D721Med (cell line): ENCODE data around the gene MGAT5.
A peak's percentile ranks its signal among the peaks of the same experiment; 100 is the strongest.

Experiments
- DNase-seq: peaks from one replicate; pipeline ENCODE4 v3.0.0; 2011; ENCODE audit warnings: low spot score; ENCODE audit not compliant: insufficient read length
- FAIRE-seq: peaks from 2 replicates; lab custom pipeline; 2011; peaks lifted over from hg19 to GRCh38; lab: Jason Lieb, UNC
- TF ChIP-seq, protein P1 (sequence below): IDR thresholded peaks from 2 replicates; pipeline ENCODE4 v1.5.1; 2012; ENCODE audit warnings: mild to moderate bottlenecking, control low read depth; ENCODE audit not compliant: insufficient read depth; ENCODE audit errors: missing control alignments

MGAT5 gene

DNA sequence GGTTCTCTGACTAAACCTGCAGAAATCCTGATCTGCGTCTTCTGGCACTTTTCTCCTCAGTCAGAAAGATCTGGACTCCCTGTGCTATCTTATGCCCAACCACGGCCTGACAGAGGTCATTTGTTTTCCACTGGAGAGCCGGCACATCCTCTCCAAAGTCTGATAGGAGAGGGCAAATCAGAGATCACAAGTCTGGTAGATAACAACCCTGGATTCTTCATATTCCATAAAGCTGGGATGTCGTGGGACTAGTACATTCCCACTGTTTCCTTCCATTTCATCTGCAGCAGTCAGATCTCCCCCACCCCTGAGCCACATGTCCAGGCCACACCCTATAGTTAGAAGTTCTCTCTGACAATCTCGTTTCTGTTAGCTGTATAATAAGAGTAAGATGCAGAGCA, 157.0 kb downstream of the MGAT5 start:
- TF ChIP-seq, protein P1, sequence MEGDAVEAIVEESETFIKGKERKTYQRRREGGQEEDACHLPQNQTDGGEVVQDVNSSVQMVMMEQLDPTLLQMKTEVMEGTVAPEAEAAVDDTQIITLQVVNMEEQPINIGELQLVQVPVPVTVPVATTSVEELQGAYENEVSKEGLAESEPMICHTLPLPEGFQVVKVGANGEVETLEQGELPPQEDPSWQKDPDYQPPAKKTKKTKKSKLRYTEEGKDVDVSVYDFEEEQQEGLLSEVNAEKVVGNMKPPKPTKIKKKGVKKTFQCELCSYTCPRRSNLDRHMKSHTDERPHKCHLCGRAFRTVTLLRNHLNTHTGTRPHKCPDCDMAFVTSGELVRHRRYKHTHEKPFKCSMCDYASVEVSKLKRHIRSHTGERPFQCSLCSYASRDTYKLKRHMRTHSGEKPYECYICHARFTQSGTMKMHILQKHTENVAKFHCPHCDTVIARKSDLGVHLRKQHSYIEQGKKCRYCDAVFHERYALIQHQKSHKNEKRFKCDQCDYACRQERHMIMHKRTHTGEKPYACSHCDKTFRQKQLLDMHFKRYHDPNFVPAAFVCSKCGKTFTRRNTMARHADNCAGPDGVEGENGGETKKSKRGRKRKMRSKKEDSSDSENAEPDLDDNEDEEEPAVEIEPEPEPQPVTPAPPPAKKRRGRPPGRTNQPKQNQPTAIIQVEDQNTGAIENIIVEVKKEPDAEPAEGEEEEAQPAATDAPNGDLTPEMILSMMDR = no peak
- no peak for DNase-seq
- FAIRE-seq = no peak

DNA sequence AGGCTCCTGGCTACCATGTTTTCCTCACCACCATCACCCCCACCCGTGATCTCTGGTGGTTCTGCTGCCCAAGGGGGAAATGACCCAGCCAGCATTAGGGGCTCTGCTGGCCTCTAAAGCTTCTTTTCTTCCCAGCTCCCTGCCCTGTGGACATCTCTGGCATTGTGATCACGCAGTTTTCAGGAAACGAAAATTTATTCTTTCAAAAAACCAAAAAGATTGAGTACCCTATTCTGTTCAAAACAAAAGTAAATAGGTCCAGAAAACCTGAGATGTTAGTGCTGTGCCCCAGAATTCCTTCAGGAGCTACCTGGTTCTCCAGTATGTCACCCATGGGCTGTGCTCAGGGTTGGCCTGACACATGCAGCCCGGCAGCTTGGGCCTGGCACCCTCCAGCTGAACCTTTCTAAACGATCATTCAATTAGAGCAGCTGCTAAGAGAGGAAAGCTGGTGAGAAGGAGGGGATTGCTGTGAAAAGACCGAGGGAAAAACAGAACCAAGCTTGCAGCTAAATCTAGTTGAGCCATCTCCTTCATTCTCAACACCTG, 157.5 kb downstream of the MGAT5 start:
- FAIRE-seq (no peak), DNase-seq (no peak)
- TF ChIP-seq, protein P1 = no peak

DNA sequence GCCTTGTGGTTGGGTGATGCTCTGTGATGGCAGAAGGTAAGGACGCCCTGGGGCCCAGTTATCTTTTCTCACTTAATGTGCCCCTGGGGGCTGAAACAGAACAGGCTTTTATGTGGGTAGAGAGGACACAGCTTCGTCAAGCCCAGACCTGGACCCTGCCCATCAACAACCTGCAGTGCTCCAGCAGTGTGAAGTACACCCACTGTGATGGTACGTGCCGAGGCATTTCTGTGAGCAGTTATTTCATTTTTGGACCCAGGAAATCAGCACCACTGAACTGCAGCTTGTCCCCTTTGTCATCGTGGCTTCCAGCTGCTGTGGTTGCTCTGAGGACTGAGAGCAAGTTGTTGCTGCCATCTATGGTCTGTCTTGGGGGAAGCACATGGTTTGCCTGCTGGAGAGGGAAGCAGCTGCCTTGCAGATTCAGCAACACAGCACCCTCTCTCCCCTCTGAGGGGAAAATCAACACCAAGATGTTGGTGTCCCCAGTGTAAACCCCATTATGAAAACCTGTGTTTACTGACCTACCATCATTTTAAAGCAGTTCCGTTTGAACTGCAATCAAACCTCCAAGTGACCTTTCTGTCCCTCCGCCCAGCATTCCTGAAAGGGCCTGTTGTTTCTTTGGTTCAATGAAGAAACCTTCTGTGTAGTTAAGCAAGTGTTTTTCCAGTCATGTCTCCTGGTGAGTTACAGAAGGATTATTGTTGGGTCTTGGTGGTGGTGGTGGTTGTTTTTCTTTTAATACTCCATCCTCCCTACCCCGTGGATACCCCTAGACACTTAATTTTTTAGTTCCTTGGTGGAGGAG, 158.2 kb downstream of the MGAT5 start:
- FAIRE-seq (peak; percentile 51), DNase-seq (peak; percentile 34)

DNA sequence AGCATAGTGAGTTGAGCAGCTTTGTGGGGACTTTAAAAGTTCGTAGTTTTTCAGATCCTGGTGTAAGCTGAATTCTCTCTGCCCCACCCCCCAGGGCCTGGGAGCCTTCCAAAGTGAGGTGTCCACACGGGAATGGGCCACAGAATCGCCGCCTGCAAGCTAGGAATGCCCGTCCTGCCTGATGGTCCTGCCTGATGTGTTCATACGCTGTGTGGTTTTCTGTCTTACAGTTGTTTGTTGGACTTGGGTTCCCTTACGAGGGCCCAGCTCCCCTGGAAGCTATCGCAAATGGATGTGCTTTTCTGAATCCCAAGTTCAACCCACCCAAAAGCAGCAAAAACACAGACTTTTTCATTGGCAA, 158.7 kb downstream of the MGAT5 start:
- TF ChIP-seq, protein P1 = no peak
- DNase-seq = no peak
- no peak for FAIRE-seq

More for the DNA sequence above, 158.2 kb downstream of the MGAT5 start:
- TF ChIP-seq, protein P1 = peak; percentile 95

DNA sequence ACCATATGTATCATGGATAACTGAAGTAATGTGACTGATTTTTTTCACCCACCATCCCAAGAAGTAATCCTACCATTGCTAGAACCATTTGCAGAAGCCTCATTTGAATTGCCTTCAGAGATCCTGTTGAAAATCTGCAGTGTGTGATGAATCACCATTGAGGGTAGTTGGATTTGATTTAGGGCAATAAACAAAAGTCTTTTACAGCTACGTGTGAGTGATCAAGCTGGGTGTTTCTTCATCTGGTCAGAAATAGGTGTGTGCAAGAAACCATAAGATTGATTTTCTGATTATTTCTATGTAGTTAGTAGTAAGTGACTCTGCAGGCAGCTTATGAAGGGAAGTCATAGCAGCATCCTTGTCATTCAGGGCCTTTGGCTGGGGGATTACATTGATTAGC, 159.6 kb downstream of the MGAT5 start:
- TF ChIP-seq, protein P1 = no peak
- FAIRE-seq = no peak
- DNase-seq = no peak

DNA sequence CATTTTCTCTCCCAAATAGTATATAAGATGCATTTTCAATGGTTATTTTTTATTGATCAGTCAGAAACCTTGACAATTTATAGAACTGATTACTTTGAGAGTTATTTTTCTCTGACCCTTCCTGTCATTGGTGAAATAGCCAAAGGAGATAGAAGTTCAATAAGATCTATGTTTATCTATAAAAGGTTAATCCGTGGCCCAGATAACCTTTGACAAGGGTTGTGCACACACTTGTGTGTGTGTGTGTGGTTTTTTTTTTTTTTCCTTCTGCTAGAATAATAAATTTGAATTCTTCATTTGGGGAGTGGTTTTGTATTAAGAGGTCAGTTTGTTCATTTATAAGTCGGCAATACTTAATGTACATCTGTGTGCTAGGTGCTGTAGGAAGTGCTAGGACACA, 160.0 kb downstream of the MGAT5 start:
- FAIRE-seq = no peak
- TF ChIP-seq, protein P1 = no peak
- no peak for DNase-seq

DNA sequence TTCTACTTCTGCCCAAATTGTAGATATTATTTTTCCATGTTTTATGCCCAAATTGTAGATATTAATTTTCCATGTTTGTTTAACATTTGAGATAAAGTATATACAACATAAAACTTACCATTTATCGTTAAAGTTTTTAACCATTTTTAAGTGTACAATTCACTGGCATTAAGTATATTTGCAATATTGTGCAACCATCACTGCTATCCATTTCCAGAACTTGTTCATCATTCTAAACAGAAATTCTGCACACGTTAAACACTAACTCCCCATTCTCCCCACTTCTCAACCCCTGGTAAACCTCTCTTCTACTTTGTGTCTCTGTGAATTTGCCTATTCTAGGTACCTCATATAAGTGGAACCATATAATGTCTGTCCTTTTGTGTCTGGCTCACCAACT, 162.1 kb downstream of the MGAT5 start:
- no peak for FAIRE-seq
- TF ChIP-seq, protein P1 = no peak
- DNase-seq = no peak
